Activated naive CD8-positive, alpha-beta T cell treated with anti-CD3 and anti-CD28 coated beads, Interleukin-2, amount 10 ng/mL, durations not matched to agents 7 days and 5 days (primary cell): ENCODE measurements around the gene COL6A5. TPM values are rescaled to one million over a fixed set of nuclear protein-coding genes. Genes with fewer than 3 reads are reported as not detected.
A peak's percentile ranks its signal among the peaks of the same experiment; 100 is the strongest.

Source experiments
- ATAC-seq: fragments of 150-1000 bp; cut with Tn5 transposase; one replicate; pipeline ENCODE4 v1.10.0; 2021; ENCODE audit warnings: low read depth, moderate library complexity
- POLR2A ChIA-PET: fragments of 350-600 bp; sonication (Branson Sonifier 250); formaldehyde crosslinking; loops from one replicate; lab custom pipeline; 2021; ENCODE audit warnings: antibody characterized with exemption; lab: Charles Lee
- DNase-seq: peaks from one replicate; pipeline ENCODE4 v3.0.0; 2021
- H3K27ac Mint-ChIP-seq: one replicate; pipeline ENCODE4 v1.8.0; 2022; ENCODE audit warnings: mild to moderate bottlenecking, mixed read lengths
- H3K27me3 Mint-ChIP-seq: one replicate; pipeline ENCODE4 v1.8.0; 2022; ENCODE audit warnings: mild to moderate bottlenecking, moderate library complexity, mixed read lengths
- H3K36me3 Mint-ChIP-seq: one replicate; pipeline ENCODE4 v1.8.0; 2021; ENCODE audit warnings: mild to moderate bottlenecking, mixed read lengths
- H3K4me1 Mint-ChIP-seq: one replicate; pipeline ENCODE4 v1.8.0; 2021; ENCODE audit warnings: mixed read lengths
- H3K4me3 Mint-ChIP-seq: one replicate; pipeline ENCODE4 v1.8.0; 2022; ENCODE audit warnings: mild to moderate bottlenecking, moderate library complexity, mixed read lengths
- H3K9me3 Mint-ChIP-seq: one replicate; pipeline ENCODE4 v1.8.0; 2021; ENCODE audit warnings: mixed read lengths
- total RNA-seq, 2 experiments: library from RNA; stranded (reverse); gene quantifications; one replicate each; pipeline ENCODE4 v1.2.3, GENCODE V29; 2021

Gene COL6A5
- total RNA-seq, 2 experiments from 2014 or later: not detected

DNA sequence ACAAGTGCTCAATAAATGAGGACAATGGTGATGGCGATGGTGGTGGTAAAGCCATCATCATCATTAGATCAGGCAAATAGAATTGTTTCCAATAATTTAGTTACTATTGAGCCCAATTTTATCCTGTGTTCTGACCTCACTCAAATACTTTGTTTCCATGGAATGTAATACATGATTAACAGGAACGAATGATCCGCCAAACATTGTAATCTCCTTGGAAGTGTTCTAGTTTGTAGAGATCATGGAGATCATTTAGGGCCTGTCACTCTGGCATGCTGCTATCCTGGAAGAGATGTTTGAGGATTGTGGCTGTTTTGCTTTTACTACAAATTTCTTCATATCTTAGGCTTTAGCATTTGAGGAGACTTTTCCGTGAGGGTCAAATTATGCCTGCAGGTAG is 174.3 kb downstream of the COL6A5 start:
- no peaks in the 10 kb centered on the region for H3K4me1 Mint-ChIP-seq
- H3K4me3 Mint-ChIP-seq: no peak overlapping the region
- peaks cover 1% of the 10 kb centered on the region for H3K9me3 Mint-ChIP-seq
- no peak overlapping the region for H3K27ac Mint-ChIP-seq
- no peaks in the 10 kb centered on the region for H3K36me3 Mint-ChIP-seq
- DNase-seq (no peak), ATAC-seq (no peak)
- H3K27me3 Mint-ChIP-seq: peaks cover 35% of the 10 kb centered on the region
- POLR2A ChIA-PET: no interaction called here

DNA sequence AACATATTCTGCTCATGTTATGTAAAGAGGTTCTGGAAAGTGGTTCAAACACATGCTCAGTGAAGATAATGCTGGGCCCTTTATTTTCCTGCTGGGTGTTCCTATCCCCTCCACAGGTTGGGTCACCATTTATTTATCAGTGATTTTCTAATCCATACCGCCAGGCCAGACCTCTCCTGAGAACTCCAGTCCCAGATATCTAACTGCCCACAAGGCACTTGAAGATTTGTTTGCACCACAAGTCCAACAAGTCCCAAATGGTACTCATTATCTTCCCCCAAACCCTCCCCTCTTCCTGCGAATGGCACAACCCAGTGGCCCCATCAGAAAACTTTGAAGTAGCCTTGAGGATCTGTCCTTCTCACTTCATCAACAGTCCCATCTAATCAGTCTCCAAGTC is 176.9 kb downstream of the COL6A5 start:
- DNase-seq (no peak), ATAC-seq (no peak)
- Mint-ChIP-seq H3K4me1 (no peaks in the 10 kb centered on the region), H3K4me3 (no peak overlapping the region), H3K27ac (no peak overlapping the region), H3K36me3 (no peaks in the 10 kb centered on the region), H3K9me3 (no peaks in the 10 kb centered on the region), H3K27me3 (peaks cover 25% of the 10 kb centered on the region)
- POLR2A ChIA-PET: no interaction called here

DNA sequence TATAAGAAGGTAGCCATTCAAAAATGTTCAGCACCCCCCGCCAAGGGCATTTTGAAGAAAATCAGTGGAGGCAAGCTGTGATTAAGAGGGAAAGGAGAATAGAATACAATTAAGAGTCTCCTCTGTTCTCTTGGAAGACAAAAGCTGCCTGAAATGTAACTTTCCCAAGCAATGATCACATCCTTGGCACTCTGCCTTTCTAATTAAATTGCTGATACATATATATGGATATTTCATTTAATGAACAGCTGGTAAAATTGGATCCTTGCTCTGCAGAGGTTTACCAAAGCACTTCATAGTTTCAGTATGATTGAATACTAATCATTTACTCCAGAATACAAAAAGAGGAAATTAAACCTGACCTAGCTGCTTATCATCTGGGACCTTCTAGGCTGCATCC is 182.0 kb downstream of the COL6A5 start:
- POLR2A ChIA-PET: no interaction called here

DNA sequence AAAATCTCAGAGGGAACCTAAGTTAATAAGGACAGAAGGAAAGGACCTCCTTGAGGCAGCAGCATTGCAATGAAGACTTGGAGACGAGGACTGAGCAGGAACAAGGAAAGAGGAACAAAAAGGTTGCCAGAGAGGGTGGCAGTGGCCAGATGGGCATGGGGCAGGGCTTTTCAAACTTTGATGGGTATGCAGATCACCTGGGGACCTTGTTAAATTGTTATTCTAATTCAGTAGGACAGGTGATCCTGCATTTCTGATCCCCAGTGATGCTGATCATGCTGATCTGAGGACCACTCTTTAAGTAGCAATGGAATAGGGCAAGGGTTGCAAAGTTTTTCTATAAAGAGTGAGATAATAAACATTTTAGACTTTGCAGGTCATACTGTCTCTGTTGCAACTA is 182.6 kb downstream of the COL6A5 start:
- H3K9me3 Mint-ChIP-seq: no peaks in the 10 kb centered on the region
- POLR2A ChIA-PET: no interaction called here
- H3K36me3 Mint-ChIP-seq: no peaks in the 10 kb centered on the region
- no peak overlapping the region for H3K27ac Mint-ChIP-seq
- peaks cover 9% of the 10 kb centered on the region for H3K4me1 Mint-ChIP-seq
- no peak overlapping the region for H3K4me3 Mint-ChIP-seq
- DNase-seq: no peak
- H3K27me3 Mint-ChIP-seq: peaks cover 5% of the 10 kb centered on the region
- ATAC-seq: no peak

More for the DNA sequence above, 182.0 kb downstream of the COL6A5 start:
- Mint-ChIP-seq H3K27me3 (peaks cover 5% of the 10 kb centered on the region), H3K27ac (no peak overlapping the region), H3K4me3 (no peak overlapping the region), H3K36me3 (no peaks in the 10 kb centered on the region), H3K9me3 (no peaks in the 10 kb centered on the region), H3K4me1 (peaks cover 9% of the 10 kb centered on the region)
- ATAC-seq (no peak), DNase-seq (no peak)

DNA sequence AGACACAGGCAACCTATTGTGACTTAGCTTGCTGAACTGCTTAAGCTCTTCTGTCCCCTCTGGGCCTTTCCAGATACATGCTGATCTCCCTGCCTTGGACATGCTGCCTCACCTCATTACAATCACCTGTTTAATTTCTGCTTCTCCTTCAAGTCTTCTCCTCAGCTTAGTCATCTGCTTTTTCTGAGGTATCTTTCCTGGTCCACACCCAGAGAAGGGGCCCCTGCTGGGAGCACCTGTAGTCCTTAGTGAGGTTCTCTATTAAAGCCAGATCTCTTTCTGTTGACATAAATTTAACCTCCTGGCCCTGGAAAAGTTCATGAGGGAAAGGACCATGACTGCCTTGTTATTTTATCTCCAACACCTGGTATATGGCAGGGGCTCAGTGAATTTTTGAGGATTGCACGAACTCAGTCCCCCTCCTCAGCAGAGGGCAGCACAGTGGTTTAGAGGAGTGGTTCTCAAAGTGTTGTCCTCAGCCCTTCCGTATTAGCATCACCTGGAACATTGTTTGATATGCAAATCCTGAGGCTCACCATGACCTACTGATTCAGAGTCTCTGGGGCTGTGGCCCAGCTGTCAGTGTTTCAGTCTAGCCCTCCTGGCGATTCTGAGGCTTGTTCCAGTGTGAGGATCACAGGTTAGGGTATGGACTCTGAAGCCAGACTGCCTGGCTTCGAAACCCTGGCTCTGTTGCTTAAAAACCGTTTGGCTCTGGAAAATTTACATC is 184.2 kb downstream of the COL6A5 start:
- ATAC-seq (no peak), DNase-seq (no peak)
- H3K9me3 Mint-ChIP-seq: no peaks in the 10 kb centered on the region
- peaks cover 5% of the 10 kb centered on the region for H3K27me3 Mint-ChIP-seq
- no peaks in the 10 kb centered on the region for H3K36me3 Mint-ChIP-seq
- H3K4me1 Mint-ChIP-seq: peaks cover 9% of the 10 kb centered on the region
- POLR2A ChIA-PET: no interaction called here
- H3K27ac Mint-ChIP-seq: peak overlapping the region; percentile 42
- H3K4me3 Mint-ChIP-seq: no peak overlapping the region

DNA sequence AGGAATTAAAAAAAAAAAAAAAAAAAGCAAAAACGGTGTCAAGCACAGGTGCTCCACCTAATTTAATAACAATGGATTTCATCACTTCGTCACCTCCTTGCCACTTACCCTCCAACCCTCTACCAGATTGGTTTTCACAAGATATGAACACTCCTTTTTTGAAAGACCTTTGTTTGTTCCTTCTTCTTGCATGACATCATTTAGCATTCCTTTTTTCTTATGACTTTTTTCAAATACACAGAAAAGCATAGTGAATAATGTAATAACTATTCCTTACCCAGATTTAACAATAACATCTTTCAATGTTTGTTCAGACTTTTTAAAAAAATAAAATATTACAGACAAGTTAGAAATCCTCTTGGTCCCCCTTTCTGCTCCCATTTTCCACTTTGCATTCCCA is 187.8 kb downstream of the COL6A5 start:
- Mint-ChIP-seq H3K4me3 (no peak overlapping the region), H3K9me3 (no peaks in the 10 kb centered on the region), H3K27ac (no peak overlapping the region), H3K36me3 (no peaks in the 10 kb centered on the region), H3K4me1 (peaks cover 8% of the 10 kb centered on the region), H3K27me3 (peaks cover 8% of the 10 kb centered on the region)
- DNase-seq (no peak), ATAC-seq (no peak)
- POLR2A ChIA-PET: no interaction called here

Other genes with a start within 250 kb of the COL6A5 start
- gene COL6A6, start 171.5 kb downstream of the COL6A5 start, total RNA-seq: not detected